T-helper 1 cell treated with Interleukin-12 subunit alpha and Interleukin-12 subunit beta and Interleukin-4 antibody, amounts not matched to agents 30 μg/mL and 1 μg/mL, for 36 hours (primary cell): ENCODE measurements around the gene CH25H.
A peak's percentile ranks its signal among the peaks of the same experiment; 100 is the strongest.
"Not testable (repeated sequence)": the region's sequence is repeated elsewhere in the genome, so short reads cannot be mapped to it uniquely, and the experiment has no call there.

Source experiments
- H3K27ac Mint-ChIP-seq: one replicate; pipeline ENCODE4 v1.8.0; 2021; ENCODE audit warnings: mild to moderate bottlenecking, mixed read lengths
- H3K27me3 Mint-ChIP-seq: one replicate; pipeline ENCODE4 v1.8.0; 2021; ENCODE audit warnings: low read depth, mixed read lengths
- H3K36me3 Mint-ChIP-seq: one replicate; pipeline ENCODE4 v1.8.0; 2021; ENCODE audit warnings: low read depth, mixed read lengths
- H3K4me1 Mint-ChIP-seq: one replicate; pipeline ENCODE4 v1.8.0; 2021; ENCODE audit warnings: low read depth, mixed read lengths
- H3K4me3 Mint-ChIP-seq: one replicate; pipeline ENCODE4 v1.8.0; 2021; ENCODE audit warnings: mild to moderate bottlenecking, moderate library complexity, mixed read lengths
- H3K9me3 Mint-ChIP-seq: one replicate; pipeline ENCODE4 v1.8.0; 2021; ENCODE audit warnings: mixed read lengths

The CH25H gene

DNA sequence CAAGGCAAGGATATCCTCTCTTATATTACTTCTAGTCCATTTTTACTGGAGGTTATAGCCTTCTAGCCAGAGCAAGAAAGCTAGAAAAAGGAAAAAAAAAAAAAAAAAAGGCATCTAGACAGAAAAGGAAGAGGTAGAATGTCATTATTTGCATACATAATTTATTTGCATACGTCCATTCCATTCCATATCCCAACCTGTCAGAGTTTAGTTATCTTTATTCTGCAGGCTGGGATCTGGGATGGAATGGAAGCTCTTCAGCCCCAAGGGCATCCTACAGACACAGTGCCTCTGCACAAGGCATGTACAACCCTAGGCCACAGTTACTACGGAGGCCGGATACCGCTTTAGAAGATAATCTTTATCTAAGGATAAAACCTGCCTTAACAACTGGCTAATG, 9.6 kb downstream of the CH25H start:
- H3K27me3 Mint-ChIP-seq: peaks cover 35% of the 10 kb centered on the region
- H3K36me3 Mint-ChIP-seq: no peaks in the 10 kb centered on the region
- H3K9me3 Mint-ChIP-seq: no peaks in the 10 kb centered on the region
- H3K4me3 Mint-ChIP-seq: no peak overlapping the region
- H3K4me1 Mint-ChIP-seq: peaks cover 3% of the 10 kb centered on the region
- H3K27ac Mint-ChIP-seq: no peak overlapping the region

DNA sequence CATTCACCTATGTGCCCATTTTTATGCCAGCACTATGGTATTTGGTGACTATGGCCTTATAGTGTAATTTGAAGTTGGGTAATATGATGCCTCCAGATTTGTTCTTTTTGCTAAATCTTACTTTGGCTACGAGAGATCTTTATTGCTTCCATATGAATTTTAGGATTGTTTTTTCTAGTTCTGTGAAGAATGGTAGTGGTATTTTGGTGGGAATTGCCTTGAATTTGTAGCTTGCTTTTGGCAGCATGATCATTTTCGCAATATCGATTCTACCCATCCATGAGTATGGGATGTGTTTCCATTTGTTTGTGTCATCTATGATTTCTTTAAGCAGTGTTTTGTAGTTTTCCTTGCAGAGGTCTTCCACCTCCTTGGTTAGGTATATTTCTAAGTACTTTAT, 15.8 kb downstream of the CH25H start:
- not testable (repeated sequence) for H3K27ac Mint-ChIP-seq, H3K36me3 Mint-ChIP-seq, H3K9me3 Mint-ChIP-seq, H3K4me1 Mint-ChIP-seq, H3K4me3 Mint-ChIP-seq
- H3K27me3 Mint-ChIP-seq: peaks cover 29% of the 10 kb centered on the region

DNA sequence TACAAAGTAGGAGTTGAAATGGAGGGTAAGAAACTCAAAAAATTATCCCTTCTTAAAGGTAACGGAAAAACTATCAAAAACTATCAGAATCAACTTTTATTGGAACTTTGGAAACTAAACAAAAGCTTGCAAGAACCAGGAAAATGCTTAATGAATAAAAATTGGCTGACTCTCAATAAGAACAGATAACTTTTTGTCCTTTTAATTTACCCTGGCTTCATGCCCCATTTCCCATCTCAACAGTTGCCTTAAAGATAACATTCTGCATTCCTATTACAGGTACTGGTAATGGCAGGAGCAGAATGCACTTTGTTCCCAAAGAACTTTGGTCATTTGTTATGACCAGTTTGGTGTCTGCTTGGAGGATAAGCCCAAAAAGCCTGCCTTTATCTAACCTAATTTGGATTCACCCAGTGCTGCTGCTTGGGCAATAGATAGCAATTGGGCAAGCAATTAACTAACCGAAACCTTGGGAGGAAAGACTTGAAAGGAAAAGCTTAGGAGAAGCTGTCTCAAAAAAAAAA, 17.8 kb downstream of the CH25H start:
- Mint-ChIP-seq H3K4me1 (peaks cover 3% of the 10 kb centered on the region), H3K9me3 (no peaks in the 10 kb centered on the region), H3K4me3 (no peak overlapping the region), H3K27ac (no peak overlapping the region), H3K27me3 (peaks cover 43% of the 10 kb centered on the region), H3K36me3 (no peaks in the 10 kb centered on the region)

DNA sequence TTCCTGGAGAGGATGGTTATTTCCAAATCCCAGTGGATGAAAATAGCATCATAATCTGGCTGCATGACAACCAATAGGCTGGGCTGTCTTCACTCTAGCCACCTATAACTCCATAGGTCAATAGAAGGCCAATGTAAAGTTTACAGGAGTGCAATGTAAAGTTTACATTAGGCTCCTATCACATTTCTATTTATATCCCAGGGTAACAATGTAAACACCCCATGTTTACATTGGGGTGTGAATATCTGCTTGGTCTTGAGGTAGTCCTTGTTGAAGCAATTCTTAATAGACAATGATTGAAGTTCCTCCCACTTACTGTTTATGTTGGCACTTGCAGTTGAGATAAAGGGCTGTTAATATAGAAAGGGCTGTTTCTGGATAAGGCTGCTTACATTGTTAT, 21.5 kb downstream of the CH25H start:
- no peaks in the 10 kb centered on the region for H3K9me3 Mint-ChIP-seq
- H3K27me3 Mint-ChIP-seq: peaks cover 43% of the 10 kb centered on the region
- H3K4me1 Mint-ChIP-seq: no peaks in the 10 kb centered on the region
- H3K4me3 Mint-ChIP-seq: no peak overlapping the region
- H3K36me3 Mint-ChIP-seq: no peaks in the 10 kb centered on the region
- no peak overlapping the region for H3K27ac Mint-ChIP-seq

DNA sequence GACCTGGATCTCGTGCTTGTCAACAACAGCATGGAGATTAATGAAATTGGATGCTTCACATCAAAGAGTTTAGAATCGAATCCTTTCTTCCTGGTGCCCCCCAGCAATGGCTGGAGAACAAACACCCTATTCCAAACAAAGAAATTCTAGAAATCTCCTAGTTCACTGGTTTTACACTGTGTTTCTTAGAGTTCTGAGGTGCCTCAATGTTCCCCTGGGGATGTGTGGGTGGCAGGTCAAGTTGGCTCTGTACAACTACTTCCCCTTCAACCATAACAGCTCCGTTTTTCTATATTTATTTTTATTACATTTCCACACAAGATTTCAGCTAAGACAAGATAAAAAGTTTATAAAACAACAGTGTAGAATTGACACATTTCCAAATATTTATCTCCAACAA, 22.5 kb downstream of the CH25H start:
- Mint-ChIP-seq H3K27me3 (peaks cover 40% of the 10 kb centered on the region), H3K9me3 (no peaks in the 10 kb centered on the region), H3K4me3 (no peak overlapping the region), H3K36me3 (no peaks in the 10 kb centered on the region), H3K27ac (no peak overlapping the region), H3K4me1 (no peaks in the 10 kb centered on the region)

DNA sequence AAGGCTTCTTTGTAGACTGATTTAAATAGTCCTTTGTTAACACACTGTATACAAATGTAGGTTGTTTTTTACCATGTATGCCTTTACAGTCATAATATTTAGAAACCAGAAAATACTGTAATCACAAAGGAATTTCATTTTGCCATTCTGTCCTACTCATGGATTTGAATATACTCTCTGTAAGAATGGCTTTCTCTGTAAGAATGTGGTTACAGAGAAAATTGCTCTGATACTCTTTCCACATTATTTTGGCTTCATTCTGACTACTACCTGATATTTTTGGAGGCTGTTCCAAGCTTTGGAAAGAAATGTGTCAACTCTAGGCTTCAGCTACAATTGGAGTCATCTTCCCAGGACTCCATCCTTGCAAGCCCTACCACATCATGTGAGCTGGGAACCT, 23.5 kb downstream of the CH25H start:
- H3K4me3 Mint-ChIP-seq: no peak overlapping the region
- no peaks in the 10 kb centered on the region for H3K4me1 Mint-ChIP-seq
- H3K27ac Mint-ChIP-seq: no peak overlapping the region
- no peaks in the 10 kb centered on the region for H3K9me3 Mint-ChIP-seq
- H3K36me3 Mint-ChIP-seq: no peaks in the 10 kb centered on the region
- peaks cover 40% of the 10 kb centered on the region for H3K27me3 Mint-ChIP-seq

DNA sequence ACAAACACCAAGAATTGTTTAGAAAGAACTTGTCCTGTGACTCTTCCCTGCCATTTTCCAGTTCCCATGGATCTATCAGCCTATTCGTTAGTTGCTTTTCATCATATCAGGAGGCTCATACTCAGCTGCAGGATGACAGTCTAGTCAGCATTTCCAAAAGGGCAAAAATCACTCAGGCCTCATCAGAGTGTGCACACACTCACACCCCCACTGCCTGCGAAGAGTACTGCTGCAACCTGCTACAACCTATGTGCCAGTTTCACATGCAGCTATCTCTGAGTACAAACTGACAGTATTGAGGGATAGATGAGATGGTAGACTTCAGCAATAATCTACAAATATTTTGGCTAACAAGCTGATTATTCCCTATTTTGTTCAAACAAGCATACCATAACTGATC, 24.2 kb downstream of the CH25H start:
- Mint-ChIP-seq H3K4me3 (no peak overlapping the region), H3K9me3 (no peaks in the 10 kb centered on the region), H3K36me3 (no peaks in the 10 kb centered on the region), H3K27ac (no peak overlapping the region), H3K4me1 (no peaks in the 10 kb centered on the region), H3K27me3 (peaks cover 40% of the 10 kb centered on the region)

DNA sequence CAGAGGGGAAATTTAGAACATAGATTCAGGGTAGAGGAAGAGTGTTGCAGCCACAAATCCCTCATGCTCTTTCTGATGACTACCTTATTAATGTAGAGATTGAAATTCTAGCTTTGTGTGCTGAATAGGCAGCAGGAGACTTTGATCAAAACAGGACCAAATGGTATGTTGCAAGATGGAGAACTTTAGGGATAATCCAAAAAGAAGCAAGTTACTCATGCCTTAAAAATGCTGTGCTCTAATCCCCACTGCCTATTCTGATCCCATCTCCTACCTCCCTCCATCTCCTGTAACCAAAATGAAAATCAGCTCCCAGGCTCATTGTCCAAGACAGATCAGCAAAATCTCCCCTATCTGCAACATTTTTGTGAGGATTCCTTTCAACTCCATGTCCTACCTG, 31.3 kb downstream of the CH25H start:
- Mint-ChIP-seq H3K27ac (no peak overlapping the region), H3K4me1 (no peaks in the 10 kb centered on the region), H3K36me3 (no peaks in the 10 kb centered on the region)

DNA sequence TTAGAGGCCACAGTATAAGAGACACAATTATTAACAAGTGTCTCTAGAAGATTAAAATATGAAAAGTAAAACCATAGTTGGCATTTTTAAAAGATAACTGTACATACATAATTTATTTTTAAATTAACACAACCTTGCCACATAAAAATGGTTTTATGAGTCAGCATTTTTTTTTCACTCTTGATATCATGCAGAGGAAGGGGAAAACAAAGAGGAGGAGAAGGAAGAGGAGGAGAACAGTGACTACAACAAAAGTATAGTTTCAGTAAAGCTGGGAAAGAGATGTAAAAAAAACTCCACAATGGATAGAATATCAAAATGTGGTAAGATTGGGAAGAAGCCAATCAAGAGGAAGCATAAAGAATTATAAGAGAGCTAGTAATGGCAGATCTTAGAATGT, 34.0 kb downstream of the CH25H start:
- no peak overlapping the region for H3K27ac Mint-ChIP-seq
- H3K4me3 Mint-ChIP-seq: no peak overlapping the region
- peaks cover 49% of the 10 kb centered on the region for H3K27me3 Mint-ChIP-seq
- no peaks in the 10 kb centered on the region for H3K9me3 Mint-ChIP-seq
- H3K4me1 Mint-ChIP-seq: no peaks in the 10 kb centered on the region
- H3K36me3 Mint-ChIP-seq: no peaks in the 10 kb centered on the region

More for the DNA sequence above, 31.3 kb downstream of the CH25H start:
- Mint-ChIP-seq H3K4me3 (no peak overlapping the region), H3K9me3 (no peaks in the 10 kb centered on the region), H3K27me3 (peaks cover 40% of the 10 kb centered on the region)

DNA sequence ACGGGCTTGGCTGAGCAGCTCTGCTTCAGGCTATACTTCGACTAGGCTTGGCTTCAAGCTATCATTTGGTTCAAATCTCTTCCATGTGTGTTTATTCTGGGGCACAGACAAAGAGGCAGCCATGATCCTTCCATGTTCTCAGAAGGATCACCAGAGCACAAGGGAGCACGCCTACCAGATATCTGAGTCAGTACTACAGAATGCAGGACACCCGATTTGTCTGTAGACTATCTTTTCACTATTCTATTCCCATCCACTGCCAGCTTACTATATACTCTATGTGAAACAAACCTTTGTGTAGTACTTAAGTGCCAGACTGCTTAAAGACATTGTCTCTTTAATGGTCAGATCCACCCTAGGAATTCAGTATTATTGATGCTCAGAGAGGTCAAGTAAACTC, 35.1 kb downstream of the CH25H start:
- Mint-ChIP-seq H3K36me3 (no peaks in the 10 kb centered on the region), H3K27ac (no peak overlapping the region), H3K4me3 (no peak overlapping the region), H3K4me1 (no peaks in the 10 kb centered on the region), H3K27me3 (peaks cover 55% of the 10 kb centered on the region), H3K9me3 (no peaks in the 10 kb centered on the region)

DNA sequence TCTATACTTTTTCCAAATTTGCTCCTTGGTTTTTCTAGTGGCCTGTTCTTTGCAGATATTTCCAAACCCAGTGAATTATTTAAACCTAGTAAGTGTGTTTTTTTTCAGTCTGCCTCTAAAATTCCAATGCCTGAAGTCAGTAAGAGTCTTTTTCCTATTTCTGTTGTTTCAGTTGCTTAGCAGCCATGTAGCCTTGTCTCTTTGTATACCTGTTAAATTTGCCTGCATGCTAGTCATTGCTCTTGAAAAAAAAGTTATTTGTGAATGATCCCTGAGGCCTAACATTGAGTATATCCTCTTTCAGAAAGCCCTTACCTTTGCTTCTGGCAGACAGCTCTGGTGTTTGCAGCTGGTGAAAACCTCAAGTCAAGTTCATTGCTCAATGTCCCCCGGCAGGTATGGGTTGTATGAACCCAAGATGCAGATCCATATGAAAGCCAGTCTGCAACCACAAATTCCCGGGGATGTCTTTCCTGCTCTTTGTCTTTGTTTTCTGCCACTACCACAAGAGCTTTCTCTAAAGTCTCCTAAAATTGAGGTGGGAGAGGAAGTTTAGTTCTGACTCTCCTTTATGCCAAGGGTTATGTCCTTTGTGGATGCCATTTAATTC, 35.7 kb downstream of the CH25H start:
- no peaks in the 10 kb centered on the region for H3K4me1 Mint-ChIP-seq
- H3K36me3 Mint-ChIP-seq: no peaks in the 10 kb centered on the region
- H3K27ac Mint-ChIP-seq: no peak overlapping the region
- H3K9me3 Mint-ChIP-seq: no peaks in the 10 kb centered on the region
- H3K27me3 Mint-ChIP-seq: peaks cover 59% of the 10 kb centered on the region
- no peak overlapping the region for H3K4me3 Mint-ChIP-seq

DNA sequence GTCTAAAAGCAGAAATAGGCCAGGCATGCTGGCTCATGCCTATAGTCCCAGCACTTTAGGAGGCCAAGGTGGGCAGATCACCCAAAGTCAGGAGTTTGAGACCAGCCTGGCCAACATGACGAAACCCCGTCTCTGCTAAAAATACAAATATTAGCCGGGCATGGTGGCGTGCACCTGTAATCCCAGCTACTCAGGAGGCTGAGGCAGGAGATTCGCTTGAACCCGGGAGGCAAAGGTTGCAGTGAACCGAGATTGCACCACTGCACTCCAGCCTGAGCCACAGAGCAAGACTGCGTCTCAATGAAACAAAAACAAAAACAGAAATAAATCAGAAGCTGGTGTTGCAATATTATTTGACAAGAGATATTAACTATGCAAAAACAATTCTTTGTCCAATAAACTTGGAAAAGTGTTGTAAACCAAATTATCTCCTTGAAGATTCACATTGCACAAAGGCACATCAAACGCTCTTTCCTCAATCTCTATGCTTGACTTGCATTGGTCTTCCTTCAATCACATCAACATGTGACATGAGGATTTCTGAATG, 38.7 kb downstream of the CH25H start:
- H3K27ac Mint-ChIP-seq, H3K9me3 Mint-ChIP-seq, H3K36me3 Mint-ChIP-seq, H3K4me3 Mint-ChIP-seq: not testable (repeated sequence)
- H3K27me3 Mint-ChIP-seq: peaks cover 67% of the 10 kb centered on the region
- peaks cover 18% of the 10 kb centered on the region for H3K4me1 Mint-ChIP-seq

DNA sequence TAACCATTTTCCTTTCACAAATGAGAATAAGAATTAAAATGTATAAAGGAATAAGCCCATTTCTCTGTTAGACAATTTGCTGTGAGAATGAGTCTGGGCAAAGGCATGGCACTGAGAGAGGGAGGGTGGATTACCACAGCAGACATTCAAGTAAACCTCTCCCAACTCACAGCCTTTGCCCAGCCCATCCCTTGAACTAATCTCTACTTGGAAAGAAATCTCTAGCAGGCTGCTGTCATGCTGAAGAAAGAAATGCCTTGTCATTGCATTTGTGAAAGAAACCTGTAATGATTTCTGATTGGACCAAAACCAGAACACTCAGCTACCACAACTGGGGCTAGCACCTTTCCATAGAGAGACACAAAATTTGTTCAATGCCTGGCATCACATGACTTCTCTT, 39.2 kb downstream of the CH25H start:
- Mint-ChIP-seq H3K4me3 (no peak overlapping the region), H3K36me3 (peaks cover 2% of the 10 kb centered on the region), H3K9me3 (no peaks in the 10 kb centered on the region), H3K4me1 (peaks cover 23% of the 10 kb centered on the region), H3K27me3 (peaks cover 66% of the 10 kb centered on the region), H3K27ac (no peak overlapping the region)

DNA sequence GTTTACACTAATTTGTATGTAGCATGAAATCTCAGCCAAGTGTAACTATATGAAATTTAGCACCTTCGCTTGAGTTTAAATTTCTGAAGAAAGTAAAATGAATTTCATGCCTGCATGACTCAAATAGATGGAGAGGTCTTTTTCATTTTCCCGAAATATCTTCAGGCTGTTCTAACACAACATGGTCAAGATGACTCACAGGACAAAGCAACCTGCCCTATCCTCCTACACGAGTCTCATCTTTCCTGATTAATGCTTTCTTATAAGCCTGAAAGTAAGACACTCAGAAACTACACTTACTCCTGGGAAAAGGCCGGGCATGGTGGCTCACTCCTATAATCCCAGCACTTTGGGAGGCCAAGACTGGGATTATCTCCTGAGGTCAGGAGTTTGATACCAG, 41.2 kb downstream of the CH25H start:
- Mint-ChIP-seq H3K4me3 (no peak overlapping the region), H3K9me3 (no peaks in the 10 kb centered on the region), H3K27me3 (peaks cover 51% of the 10 kb centered on the region), H3K4me1 (peaks cover 23% of the 10 kb centered on the region), H3K36me3 (peaks cover 2% of the 10 kb centered on the region), H3K27ac (no peak overlapping the region)

DNA sequence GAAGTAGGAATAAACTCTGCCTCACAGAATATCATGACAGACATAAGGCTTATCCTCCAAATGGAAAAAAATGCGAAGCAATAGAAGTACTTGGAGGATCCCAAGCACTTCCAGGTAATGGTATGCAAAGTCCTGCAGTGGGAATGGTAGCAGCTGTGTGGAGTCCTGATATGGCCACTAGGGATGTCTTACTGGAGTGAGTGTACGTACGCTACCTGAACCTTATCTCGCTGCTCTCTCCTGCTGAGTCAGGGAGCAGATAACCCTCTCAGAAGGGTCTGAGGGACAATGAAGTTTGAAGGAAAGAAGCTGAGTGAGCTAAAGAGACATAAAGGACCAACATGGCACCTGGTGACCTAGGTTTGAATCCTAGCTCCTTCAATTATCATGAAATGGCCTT, 42.2 kb downstream of the CH25H start:
- Mint-ChIP-seq H3K4me1 (peaks cover 23% of the 10 kb centered on the region), H3K9me3 (no peaks in the 10 kb centered on the region), H3K27ac (no peak overlapping the region), H3K27me3 (peaks cover 54% of the 10 kb centered on the region), H3K36me3 (peaks cover 2% of the 10 kb centered on the region), H3K4me3 (no peak overlapping the region)

DNA sequence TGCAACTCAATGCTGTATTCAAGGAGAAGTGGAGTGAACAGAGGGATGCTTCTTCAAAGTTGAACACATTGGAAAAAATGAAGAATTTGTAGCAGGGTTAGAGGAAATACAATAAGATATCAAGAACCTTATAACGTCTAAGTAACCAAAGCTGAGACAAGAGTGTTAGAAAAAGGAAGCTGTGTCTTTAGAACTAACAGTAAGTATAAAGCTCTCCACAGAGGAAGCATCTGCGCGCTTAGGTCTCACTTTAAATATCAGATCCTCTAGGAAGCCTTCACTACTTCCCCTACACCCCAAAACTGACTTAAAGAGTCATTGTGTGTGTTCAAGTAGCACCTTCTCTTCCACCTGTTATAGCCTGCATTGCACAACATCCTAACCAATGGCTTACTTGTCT, 43.0 kb downstream of the CH25H start:
- Mint-ChIP-seq H3K27ac (peak overlapping the region; percentile 58), H3K4me3 (peak overlapping the region; percentile 69), H3K27me3 (peaks cover 55% of the 10 kb centered on the region), H3K9me3 (no peaks in the 10 kb centered on the region), H3K36me3 (peaks cover 2% of the 10 kb centered on the region), H3K4me1 (peaks cover 23% of the 10 kb centered on the region)
